Right renal pelvis (tissue), 4 donors: Measurements from ENCODE around the gene MRPL39. TPM values are rescaled to one million over a fixed set of nuclear protein-coding genes. Genes with fewer than 3 reads are reported as not detected.

Source experiments
- DNase-seq, 4 donors: peaks; one replicate each; pipeline ENCODE4 v3.0.0-alpha.2; 2013; ENCODE audit warnings: low read depth in 4 of 4, low spot score in 3 of 4, missing footprints in 1 of 4
- polyA plus RNA-seq, 4 donors: library from polyadenylated mRNA; unstranded; fragments of 120-200 nt; gene quantifications; one replicate each; pipeline ENCODE4 v1.2.1, GENCODE V29; 2013; ENCODE audit not compliant: insufficient read length in 4 of 4

The MRPL39 gene
- polyA plus RNA-seq, 4 donors, result 37.5 to 51.5 (median 47.1) TPM

GRCh38 chr21:25615880-25616279 is 8.6 kb upstream of the MRPL39 start:
- no peak for DNase-seq

GRCh38 chr21:25614441-25614840 is 7.2 kb upstream of the MRPL39 start:
- no peak for DNase-seq

- peak; percentile 62 to 72 (median 66) for DNase-seq
Measured at GRCh38 chr21:25608044-25608737, 910 bp upstream of the MRPL39 start.

DNA sequence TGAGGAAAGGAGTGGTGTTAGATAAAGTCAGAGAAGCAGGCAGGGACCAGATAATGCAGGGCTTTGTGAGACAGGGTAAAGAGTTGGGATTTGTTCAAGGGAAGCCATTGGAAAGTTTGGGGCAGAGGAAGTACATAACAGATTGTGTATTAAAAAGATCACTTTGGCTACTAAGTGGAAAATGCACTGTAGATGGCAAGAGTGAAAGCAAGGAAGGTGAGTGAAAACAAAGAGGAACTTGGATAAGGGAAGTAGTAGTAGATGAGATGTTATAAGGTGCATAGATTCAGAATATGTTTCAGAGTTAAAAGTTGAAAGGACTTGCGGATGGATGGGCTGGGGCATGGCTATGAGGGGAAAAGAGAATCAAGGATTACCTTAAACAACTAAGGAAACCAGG is 17.4 kb downstream of the MRPL39 start:
- DNase-seq, result no peak

DNA sequence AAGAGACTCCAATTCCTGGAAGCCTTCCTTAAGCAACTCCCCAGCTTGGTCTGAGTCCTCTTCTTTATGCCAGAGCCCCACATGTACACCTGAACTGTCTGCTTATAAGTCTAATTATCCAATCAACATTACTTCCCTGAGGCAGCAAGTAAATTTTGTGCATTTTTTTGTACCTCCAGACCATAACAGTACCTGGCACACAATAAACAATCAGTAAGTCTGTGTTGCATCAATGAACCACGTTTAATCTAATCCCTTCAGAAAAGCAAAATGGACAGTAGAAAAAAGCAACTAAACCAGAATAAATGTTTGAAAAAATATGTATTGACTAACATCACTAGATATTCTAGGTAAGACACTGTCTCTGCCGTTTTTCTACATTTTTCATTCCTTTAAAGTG is 20.5 kb downstream of the MRPL39 start:
- DNase-seq, result no peak

DNA sequence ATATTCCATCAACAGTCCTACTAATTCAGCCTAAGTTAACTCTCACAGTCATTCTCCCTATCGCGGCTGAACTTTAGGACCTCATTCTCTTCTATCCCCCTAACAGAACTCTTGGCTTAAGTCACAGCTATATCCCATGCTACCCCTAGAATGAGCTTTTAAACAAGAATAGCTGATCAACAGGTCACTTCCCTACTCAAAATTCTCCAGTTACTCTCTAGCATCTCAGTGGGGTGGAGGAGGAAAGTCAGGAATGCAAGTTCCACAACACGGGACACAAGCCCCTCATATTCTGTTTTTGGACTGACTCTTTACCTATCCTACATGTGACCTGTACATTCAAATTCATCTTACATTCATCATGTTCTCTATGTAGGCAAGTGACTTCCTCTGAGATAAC is 21.0 kb downstream of the MRPL39 start:
- DNase-seq, result no peak

DNA sequence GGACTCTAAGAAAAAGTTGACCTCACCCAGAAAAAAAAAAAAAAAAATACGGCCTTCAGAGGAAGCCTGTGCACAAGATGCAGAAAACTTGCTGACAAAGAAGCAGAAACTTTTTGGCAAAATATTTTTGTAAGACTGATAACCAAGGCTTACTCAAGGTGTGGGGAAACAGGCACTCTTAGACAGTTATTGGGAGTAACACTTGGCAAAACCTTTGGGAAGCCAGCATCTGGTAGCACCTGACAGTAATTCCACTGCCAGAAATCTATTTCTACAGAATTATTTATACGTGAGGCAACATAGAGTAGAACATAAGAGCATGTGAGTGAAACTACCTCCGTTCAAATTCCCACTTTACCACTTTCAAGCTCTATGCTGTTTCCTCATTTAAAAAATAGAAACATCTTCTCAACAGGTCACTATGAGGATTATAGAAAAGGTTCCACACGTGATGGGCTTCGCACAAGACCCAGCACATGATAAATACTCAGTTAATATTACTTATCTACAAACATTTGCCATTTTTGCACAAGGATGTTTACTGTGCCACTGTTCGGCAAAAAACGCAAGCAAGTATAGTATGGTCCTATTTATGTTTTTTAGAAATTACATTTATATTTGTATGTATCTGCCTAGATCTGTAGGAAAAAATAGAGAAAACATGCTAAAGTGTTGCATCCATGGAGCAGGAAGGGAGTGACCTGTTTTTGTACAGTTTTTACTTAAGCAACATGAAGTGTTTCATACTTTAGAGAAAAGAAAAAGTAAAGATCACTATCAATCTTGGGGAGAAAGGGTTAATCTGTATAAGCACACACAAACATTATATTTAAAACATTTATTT is 22.2 kb downstream of the MRPL39 start:
- DNase-seq, result no peak

- no peak for DNase-seq
Measured at GRCh38 chr21:25583370-25584130, 23.7 kb downstream of the MRPL39 start.

- no peak for DNase-seq
Measured at GRCh38 chr21:25582888-25583287, 24.4 kb downstream of the MRPL39 start.

- DNase-seq, result no peak
Measured at GRCh38 chr21:25582164-25582790, 25.0 kb downstream of the MRPL39 start.

DNA sequence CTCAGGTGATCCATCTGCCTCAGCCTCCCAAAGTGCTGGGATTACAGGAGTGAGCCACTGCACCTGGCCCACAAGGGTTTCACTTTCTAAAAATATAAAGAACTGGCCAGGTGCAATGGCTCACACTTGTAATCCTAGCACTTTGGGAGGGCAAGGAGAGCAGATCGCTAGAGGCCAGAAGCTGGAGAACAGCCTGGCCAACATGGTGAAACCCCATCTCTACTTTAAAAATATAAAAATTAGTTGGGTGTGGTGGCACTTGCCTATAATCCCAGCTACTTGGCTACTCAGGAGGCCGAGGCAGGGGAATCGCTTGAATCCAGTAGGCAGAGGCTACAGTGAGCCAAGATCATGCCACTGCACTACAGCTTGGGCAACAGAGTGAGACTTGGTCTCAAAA is 25.7 kb downstream of the MRPL39 start:
- DNase-seq, result no peak

DNA sequence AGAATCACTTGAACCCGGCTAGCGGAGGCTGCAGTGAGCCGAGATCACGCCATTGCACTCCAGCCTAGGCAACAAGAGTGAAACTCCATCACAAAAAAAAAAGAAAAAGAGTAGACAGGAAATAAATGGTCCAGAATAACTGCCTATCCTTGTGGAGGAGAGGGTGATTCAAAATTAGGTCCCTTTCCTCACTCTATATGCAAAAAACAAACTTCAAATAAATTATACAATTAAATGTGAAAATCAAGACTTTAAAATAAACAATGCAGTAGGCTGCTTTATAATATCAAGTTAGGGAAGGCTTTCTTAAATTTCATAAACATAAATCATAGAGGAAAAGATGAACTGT is 26.4 kb downstream of the MRPL39 start:
- DNase-seq, result no peak

GRCh38 chr21:25579226-25580013 is 27.9 kb downstream of the MRPL39 start:
- DNase-seq, result no peak

DNA sequence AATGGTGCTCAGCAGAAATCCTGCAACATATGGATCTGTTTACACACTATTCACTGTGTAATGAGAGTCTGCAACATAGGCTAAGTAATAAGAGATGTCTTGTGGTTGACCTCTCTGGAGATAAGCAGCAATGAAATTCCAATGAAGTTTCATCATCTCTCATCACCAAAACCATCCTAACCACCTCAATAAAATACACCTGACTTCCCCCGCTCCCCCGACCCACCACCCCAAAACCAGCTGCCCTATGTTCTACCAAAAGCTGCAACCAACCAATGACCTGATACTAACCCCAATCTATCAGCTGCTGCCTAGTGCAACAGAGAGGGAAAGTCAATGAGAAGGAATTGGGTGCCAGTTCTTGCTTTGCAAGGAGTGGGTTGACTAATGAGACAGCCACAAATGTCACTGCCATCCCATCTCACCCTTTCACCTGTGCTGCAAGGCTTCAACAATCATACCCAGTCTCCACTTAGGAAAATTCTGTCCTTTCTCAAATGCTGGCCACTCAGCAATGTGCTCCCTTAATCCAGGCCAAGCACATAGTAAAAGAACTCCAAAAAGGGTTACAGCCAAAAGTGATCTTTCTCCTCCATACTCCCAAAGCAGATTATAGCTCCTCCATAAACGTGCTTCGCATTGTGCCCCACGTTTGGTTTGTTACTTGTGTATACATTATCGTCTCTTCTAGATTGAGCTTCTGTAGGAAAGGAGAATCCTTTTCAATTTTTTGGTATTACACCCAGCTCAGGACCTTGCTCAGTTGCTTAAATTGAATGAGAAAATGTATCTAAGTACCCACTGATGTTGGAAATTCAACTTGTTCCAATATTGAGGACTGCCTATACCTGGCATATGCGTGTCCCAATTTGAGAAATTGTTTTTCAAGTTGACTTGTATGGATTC is 29.0 kb downstream of the MRPL39 start:
- DNase-seq, result no peak

DNA sequence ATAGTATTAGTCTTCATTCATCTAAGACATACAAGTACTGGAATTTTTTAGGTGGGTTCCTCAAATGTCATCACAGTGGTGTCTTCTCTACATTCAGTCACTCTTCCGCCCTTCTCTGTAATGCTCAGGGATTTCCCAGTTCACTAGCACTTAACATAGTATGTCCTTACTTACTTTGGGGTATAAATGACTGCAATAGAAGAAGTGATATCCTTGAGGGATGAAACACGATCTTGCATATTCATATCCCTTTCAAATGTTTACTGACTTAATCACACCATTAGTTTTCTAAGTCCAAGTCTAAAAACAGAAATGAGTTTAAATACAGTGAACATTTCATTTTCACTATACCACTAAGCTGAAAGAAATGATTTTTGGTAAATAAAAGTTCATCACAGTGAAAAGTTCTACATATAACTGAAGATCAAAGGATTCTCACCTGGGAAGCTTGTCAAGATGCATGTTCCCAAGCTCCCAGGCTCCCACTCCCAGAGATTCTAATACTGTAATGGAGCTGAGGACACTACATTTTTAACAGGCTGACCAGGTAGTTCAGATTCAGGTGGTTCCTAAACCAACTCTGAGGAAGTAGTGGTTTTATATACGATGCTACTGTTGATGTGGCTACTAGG is 29.7 kb downstream of the MRPL39 start:
- no peak for DNase-seq

- no peak for DNase-seq
Measured at GRCh38 chr21:25573409-25574206, 33.7 kb downstream of the MRPL39 start.

DNA sequence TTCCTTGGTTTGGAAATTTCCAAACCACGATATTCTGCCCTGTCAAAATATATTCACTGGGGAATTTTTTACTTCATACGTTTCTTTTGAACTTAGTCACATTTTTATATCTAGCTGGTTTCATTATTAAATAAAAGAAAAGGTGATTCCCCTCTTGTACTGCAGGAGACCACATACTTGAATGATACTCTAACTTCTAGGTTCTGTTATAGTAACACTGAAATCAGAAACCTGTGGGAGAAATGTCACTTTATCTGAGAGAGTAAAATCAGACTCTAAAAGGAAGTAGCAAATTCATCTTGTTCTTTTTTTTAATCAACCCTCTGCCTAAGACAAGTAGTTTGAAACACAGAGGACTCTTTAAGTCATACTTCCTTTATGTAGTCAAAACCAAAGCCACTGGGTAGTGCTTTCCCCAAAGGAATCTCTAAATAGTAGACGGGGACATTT is 34.4 kb downstream of the MRPL39 start:
- no peak for DNase-seq

GRCh38 chr21:25571726-25572121 is 35.6 kb downstream of the MRPL39 start:
- DNase-seq, result no peak
